Measurements from ENCODE around the gene USP46.

Gene USP46

DNA sequence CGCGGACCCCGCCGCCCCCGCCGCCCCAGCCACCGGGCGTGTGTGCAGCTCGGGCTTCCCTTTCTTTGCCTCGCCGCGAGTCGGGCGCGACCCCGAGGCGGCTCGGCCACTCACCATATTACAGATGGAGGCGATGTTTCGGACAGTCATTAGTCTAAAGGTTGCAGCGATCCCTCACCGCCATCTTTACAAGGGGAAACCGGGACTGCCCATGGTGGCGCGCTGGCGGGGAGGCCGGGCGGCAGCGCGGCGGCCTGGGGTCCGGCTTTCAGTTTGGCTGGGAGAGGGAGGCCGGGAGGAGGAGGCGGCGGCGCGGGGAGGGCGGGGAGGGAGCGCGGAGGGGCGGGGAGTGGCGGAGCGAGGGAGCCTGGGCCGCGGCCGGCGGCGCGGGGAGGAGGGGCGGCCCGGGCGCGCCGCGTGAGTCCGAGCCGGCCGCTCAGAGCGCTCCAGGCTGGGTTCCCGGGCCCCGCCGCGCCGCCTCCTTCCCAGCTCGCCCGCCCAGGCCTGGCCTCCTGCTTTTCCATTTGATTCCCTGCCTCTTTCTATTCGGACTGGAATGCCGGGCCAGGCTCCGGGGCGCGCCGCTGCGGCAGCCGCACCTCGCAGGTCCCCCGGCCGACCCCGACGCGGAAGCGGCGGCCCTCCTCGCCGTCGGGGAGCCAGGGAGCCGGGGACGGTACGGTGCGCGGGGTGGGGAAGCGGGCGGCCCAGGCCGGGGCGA, at the start of gene USP46:
USP46 (minus strand) TSS at position 301 of the 721 bp plus-strand sequence; CDS start at position 150, 151 bp downstream.
- DNase-seq (ENCODE audit: low read depth): peak; percentile 31

DNA sequence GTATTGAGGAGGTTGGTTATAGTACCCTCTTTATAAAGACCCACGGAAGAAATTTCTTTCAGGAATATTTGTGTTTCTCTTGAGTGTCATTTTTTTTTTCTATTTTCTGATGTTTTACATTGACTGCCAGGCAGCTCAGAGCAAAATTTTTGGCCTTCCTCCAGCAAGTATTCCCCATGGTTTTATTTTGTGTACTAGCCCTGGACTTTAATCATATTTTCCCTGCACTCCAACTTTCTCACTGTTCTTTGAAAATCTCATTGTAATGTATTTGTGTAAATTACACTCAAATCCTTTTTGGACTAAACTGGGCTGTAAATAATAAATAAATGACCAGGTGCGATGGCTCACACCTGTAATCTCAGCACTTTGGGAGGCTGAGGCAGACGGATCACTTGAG, 45.6 kb upstream of the USP46 start:
- no peak for DNase-seq (ENCODE audit: low read depth)

GRCh38 chr4:52704133-52704532, 45.0 kb upstream of the USP46 start:
- no peak for DNase-seq (ENCODE audit: low read depth)

GRCh38 chr4:52701207-52701606, 42.1 kb upstream of the USP46 start:
- DNase-seq (ENCODE audit: low read depth): no peak

DNA sequence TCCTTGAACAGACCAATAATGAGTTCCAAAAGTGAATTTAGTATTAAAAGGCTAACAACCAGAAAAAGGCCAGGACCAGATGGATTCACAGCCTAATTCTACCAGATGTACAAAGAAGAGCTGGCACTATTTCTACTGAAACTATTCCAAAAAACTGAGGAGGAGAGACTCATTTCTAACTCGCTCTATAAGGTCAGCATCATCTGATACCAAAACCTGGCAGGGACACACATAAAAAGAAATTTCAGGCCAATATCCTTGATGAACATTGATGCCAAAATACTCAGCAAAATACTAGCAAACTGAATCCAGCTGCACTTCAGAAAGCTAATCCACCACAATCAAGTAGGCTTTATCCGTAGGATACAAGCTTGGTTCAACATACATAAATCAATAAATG, 35.8 kb upstream of the USP46 start:
- DNase-seq (ENCODE audit: low read depth): no peak

- no peak for DNase-seq (ENCODE audit: low read depth)
These were observed 34.4 kb upstream of the USP46 start for GRCh38 chr4:52693492-52693891.

DNA sequence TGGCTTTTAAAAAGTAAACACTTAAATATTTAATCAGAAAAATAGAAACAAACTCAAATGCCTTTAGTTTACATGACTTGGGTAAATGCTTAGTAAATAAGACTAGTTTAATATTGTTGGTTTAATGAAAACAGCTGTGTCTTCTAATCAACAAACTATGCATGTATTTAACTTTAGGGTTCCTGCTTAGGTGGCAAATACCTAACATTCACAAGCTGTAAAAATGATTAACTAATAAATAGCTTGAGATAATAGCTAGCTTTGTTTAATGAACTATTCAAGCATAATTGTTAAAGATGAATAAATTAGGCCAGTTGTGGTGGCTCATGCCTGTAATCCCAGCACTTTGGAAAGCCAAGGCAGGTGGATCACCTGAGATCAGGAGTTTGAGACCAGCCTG, 30.0 kb upstream of the USP46 start:
- no peak for DNase-seq (ENCODE audit: low read depth)

DNA sequence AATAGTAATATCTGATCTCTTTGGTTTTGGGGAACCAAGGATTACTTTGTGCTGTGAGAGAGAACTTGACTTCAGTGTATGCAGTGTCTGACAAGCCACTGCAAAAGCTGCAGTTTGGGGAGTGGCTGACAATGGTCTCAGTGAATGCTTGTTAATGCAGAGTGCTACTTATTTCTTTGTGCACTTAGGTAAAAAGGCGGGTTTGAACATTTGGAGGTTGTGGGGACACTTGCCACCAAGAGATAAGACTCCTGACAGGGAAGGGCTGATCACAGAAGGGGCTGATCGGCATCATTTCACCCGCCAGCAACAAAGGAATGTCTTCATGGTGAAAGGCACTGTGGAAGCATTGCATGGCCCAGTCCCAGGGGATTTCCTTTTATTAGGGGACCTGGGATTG, 28.6 kb upstream of the USP46 start:
- no peak for DNase-seq (ENCODE audit: low read depth)

- DNase-seq (ENCODE audit: low read depth): no peak
These were observed 26.2 kb upstream of the USP46 start for GRCh38 chr4:52685316-52685715.

DNA sequence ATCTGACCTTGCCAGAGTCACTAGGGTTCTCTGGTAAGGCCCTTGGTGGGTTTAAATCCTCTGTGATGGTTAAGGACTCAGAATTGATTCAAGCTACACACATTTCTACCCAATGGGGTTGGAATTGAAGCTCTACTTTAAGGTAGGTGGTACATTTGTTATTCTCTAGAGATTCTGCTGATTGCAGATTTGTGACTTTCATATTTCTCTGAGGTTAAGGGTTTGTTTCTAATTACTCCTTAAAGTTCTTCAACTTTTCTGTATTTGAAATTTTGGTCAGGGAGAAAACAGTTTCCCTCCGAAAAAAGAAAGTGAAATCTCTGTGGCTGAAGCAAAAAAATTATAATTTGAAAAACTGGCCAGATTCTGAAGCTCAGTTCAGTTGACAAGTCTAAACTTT, 25.8 kb upstream of the USP46 start:
- DNase-seq (ENCODE audit: low read depth): no peak

GRCh38 chr4:52680381-52680780, 21.3 kb upstream of the USP46 start:
- no peak for DNase-seq (ENCODE audit: low read depth)

DNA sequence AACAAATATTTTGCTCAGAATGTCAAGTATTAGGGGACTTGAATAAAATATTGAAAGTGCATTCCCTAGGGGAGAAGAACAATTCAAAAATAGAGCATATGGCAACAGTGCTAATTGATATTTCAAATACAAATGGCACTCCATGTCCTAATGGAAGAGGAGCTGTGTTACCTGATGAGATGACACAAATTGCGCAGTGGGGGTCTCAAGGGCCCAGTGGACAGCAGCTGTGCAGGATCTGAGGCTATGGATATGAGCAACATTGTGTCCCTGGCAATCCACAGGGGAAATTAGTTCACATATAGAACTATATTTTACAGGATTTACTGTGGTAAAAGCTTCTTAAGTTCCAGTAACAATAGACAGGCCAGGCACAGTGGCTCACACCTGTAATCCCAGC, 17.4 kb upstream of the USP46 start:
- DNase-seq (ENCODE audit: low read depth): no peak

DNA sequence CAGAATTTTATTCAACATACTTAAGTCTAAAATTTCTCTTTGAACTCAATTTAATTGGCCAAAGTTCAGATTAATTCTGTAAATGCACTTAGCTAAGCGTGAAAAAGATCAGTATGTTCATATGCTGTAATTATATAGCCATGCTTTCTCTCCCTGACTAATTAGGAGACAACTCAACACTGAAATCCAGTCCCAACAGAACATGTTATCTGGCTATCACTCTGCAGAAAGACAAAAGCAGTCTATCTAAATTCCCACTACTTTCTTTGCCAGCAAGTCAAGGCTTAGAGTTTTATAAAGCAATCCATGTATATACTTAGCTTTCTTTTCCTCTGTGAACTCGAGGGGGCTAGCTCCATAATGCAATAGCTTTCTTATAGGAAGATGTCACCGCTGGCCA, 16.0 kb upstream of the USP46 start:
- no peak for DNase-seq (ENCODE audit: low read depth)

DNA sequence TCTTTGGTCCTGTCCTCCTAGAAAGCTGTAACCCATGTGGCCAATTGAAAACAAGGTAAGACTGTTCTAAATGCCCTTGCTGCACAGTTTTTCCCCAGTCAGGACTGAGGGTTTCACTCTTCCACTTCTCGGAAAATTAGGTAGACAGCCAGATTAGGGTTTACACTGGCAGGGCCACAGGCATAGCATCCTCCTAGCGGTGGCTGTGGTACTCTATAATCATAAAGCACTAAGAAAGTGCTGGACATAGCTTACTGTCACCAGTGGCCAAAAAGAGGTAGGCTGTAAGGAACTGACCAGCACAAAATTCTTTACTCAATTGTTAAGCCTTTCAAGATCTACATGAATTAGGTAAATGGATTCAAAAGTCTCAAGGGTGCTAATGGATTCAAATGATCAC, 11.6 kb upstream of the USP46 start:
- DNase-seq (ENCODE audit: low read depth): no peak

- DNase-seq (ENCODE audit: low read depth): no peak
These were observed 11.0 kb upstream of the USP46 start for GRCh38 chr4:52670121-52670520.

DNA sequence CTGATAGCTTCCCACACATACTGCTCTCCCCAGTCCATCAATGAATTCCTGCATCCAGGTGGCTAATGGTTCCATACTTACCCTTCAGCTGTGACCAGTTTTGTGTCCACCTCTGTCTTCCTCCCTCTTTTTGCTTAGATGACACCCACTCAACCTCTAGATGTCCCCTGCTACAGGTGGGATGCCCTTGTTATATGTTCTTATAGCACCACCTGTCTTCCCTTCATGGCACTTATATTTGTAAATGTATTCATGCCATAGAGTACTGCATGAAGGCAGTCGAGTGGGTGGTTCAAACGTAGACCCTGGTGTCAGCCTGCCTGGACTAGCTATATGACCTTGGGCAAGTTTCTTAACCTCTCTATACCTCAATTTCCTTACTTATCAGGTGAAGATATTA, 6.5 kb upstream of the USP46 start:
- DNase-seq (ENCODE audit: low read depth): no peak

- no peak for DNase-seq (ENCODE audit: low read depth)
These were observed 5.4 kb upstream of the USP46 start for GRCh38 chr4:52664479-52664878.

GRCh38 chr4:52661966-52662690, 3.0 kb upstream of the USP46 start:
- no peak for DNase-seq (ENCODE audit: low read depth)

- DNase-seq (ENCODE audit: low read depth): no peak
These were observed 1.5 kb upstream of the USP46 start for GRCh38 chr4:52660643-52661042.

- no peak for DNase-seq (ENCODE audit: low read depth)
These were observed 691 bp upstream of the USP46 start for GRCh38 chr4:52659722-52660261.

DNA sequence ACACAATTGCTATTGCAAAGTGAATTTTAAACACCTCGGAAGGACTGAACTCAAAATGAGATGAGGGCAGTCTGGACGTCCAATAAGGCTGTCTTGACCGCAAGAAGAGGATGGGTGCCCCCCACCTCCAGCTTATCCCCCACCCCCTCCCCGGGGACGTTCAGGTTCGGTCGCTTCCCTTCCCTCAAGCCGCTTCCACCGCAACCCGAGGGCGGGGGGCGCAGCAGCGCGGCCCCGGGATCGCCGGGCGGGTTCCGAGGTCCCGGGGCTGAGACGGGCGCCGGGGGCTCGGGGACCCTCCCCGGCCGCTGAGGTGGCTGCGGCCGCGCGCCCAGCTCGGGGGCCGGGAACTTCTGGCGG, 480 bp downstream of the USP46 start:
- DNase-seq (ENCODE audit: low read depth): no peak

GRCh38 chr4:52657618-52658501, 1.2 kb downstream of the USP46 start:
- peak; percentile 44 for DNase-seq (ENCODE audit: low read depth)

GRCh38 chr4:52657292-52657617, 1.8 kb downstream of the USP46 start:
- no peak for DNase-seq (ENCODE audit: low read depth)
